HUES6 (cell line): Measurements from ENCODE around the gene IRAK3.
"Not testable (repeated sequence)": the region's sequence is repeated elsewhere in the genome, so short reads cannot be mapped to it uniquely, and the experiment has no call there.

Source experiments
- H3K27ac ChIP-seq: 2 replicates; pipeline ENCODE4 v1.7.0; 2013; ENCODE audit warnings: low read depth, mild to moderate bottlenecking, low read length, inconsistent platforms
- H3K27me3 ChIP-seq: 2 replicates; pipeline ENCODE4 v1.6.1; 2013; ENCODE audit warnings: low read length; ENCODE audit not compliant: control insufficient read depth, insufficient read depth
- H3K36me3 ChIP-seq: 2 replicates; pipeline ENCODE4 v1.6.1; 2013; ENCODE audit warnings: low read length; ENCODE audit not compliant: control insufficient read depth, insufficient read depth
- H3K4me1 ChIP-seq: 2 replicates; pipeline ENCODE4 v1.6.1; 2013; ENCODE audit warnings: low read length; ENCODE audit not compliant: control insufficient read depth, insufficient read depth
- H3K4me3 ChIP-seq: 2 replicates; pipeline ENCODE4 v1.5.1; 2013; ENCODE audit warnings: low read depth, low read length
- H3K9ac ChIP-seq: one replicate; pipeline ENCODE4 v1.6.1; 2013; ENCODE audit warnings: mild to moderate bottlenecking, low read length
- H3K9me3 ChIP-seq: 2 replicates; pipeline ENCODE4 v1.6.1; 2013; ENCODE audit warnings: low read depth, low read length; ENCODE audit not compliant: control insufficient read depth, insufficient read depth

The IRAK3 gene

DNA sequence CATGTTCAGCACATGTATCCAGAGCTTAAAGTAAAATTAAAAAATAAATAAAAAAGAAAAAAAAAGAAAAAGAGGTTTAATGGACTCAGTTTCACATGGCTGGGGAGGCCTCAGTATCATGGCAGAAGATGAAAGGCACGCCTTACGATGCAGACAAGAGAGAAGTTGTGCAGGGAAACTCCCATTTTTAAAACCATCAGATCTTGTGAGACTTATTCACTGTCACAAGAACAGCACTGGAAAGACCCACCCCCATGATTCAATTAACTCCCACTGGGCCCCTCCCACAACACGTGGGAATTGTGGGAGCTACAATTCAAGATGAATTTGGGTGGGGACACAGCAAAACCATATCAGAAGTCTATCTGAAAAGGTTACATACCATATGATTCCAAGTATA is 24.0 kb downstream of the IRAK3 start:
- not testable (repeated sequence) for H3K27me3 ChIP-seq, H3K9ac ChIP-seq, H3K36me3 ChIP-seq, H3K9me3 ChIP-seq, H3K4me3 ChIP-seq, H3K4me1 ChIP-seq, H3K27ac ChIP-seq

DNA sequence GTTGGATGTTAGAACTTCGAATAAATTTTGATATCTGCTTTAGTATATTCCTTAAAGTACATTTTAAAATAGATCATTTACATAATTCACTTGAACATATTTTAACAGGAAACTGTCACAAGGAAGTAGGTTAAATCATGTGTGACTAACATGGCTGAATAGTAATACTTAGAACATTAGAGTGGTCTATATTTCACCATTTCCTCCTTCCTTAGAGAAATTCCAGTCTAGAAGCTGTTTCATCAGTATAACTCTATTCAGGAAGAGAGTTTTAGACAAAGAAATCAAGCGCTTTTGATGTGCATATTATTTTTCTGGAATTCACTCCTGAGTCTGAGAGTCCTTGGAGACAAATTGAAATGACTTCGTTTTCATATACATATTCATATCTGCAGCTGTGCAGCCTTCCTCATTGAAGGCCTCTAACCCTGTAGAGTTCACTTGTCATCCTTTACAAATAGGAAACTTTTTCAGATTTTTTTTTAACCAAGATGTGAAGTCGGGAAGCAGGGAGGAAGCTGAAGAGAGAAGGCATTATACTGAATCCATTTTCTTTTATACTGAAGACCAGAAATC is 28.4 kb downstream of the IRAK3 start:
- Histone ChIP-seq H3K9ac (no peak overlapping the region), H3K36me3 (no peaks in the 10 kb centered on the region), H3K27me3 (no peaks in the 10 kb centered on the region), H3K4me3 (no peak overlapping the region), H3K9me3 (peaks cover 19% of the 10 kb centered on the region), H3K27ac (no peak overlapping the region), H3K4me1 (no peaks in the 10 kb centered on the region)

DNA sequence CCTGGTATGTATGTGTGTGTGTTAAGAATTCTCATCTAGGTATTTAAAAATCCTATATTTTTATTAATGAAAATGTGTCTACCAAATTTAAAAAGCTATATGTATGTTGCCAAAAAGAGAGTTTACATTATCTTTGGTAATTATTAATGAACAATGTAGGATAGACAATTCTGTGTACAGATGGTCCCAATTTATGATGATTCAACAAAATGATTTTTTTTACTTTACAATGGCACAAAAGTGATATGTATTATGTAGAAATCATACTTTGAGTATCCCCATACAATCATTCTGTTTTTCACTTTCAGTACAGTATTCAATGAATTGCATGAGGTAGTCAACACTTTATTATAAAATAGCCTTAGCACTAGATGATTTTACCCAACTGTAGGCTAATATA is 39.4 kb downstream of the IRAK3 start:
- Histone ChIP-seq H3K9me3 (no peaks in the 10 kb centered on the region), H3K4me1 (no peaks in the 10 kb centered on the region), H3K27me3 (no peaks in the 10 kb centered on the region), H3K9ac (no peak overlapping the region), H3K4me3 (no peak overlapping the region), H3K36me3 (no peaks in the 10 kb centered on the region), H3K27ac (no peak overlapping the region)

DNA sequence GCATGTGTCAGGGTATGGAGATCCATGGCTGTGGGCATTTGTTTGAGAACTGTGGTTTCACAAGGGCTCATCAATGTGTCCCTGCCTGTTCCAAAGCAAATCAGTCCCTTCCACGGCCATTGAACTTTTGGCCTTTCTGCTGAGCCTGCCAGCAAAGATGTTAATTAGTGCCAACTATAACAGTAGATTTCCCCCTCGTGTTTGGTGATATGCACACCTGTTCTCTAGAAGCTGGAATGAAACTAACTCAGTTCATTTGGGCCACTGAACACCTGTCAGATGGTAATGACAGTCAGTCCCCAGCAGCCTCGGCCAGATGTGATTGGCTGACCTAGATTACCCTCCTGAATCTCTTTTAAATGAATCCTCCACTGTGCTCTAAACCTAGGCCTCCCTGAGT is 43.2 kb downstream of the IRAK3 start:
- Histone ChIP-seq H3K9me3 (no peaks in the 10 kb centered on the region), H3K27ac (no peak overlapping the region), H3K4me3 (no peak overlapping the region), H3K36me3 (no peaks in the 10 kb centered on the region), H3K4me1 (no peaks in the 10 kb centered on the region), H3K27me3 (peaks cover 5% of the 10 kb centered on the region; the same call in 1 of the 2 replicates), H3K9ac (no peak overlapping the region)

DNA sequence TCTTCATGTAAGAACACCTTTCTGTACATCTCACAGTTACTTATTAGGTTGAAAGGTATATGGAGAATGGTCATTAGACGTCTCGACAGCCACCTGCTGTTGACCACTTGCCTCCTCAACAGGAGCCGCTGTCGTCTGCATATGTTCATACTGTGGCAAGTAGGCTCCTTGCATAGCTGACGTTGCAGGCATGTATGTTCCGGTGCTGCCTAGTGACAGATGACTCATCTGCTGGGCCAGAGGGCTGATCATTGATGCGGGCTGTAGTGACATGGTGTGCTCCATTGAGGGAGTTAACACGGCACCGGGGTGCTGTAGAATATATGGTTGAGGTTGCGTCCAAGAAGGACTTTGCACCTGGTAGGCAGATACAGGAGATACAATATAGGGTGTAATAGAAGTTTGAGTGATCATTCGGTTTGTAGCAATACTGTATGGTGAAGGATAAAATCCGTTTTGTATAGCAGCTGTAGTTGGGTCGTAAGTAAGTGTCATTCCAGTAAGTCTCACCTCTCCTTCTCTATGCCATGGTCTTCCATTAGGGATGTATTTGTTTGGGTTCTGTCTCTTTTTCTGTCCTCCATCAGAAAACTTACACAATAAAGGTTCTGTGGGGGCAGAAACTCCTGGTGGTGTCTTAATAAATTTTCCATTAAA is 45.2 kb downstream of the IRAK3 start:
- H3K9me3 ChIP-seq, H3K27me3 ChIP-seq, H3K27ac ChIP-seq, H3K36me3 ChIP-seq, H3K9ac ChIP-seq, H3K4me3 ChIP-seq: not testable (repeated sequence)
- peaks cover 11% of the 10 kb centered on the region for H3K4me1 ChIP-seq

DNA sequence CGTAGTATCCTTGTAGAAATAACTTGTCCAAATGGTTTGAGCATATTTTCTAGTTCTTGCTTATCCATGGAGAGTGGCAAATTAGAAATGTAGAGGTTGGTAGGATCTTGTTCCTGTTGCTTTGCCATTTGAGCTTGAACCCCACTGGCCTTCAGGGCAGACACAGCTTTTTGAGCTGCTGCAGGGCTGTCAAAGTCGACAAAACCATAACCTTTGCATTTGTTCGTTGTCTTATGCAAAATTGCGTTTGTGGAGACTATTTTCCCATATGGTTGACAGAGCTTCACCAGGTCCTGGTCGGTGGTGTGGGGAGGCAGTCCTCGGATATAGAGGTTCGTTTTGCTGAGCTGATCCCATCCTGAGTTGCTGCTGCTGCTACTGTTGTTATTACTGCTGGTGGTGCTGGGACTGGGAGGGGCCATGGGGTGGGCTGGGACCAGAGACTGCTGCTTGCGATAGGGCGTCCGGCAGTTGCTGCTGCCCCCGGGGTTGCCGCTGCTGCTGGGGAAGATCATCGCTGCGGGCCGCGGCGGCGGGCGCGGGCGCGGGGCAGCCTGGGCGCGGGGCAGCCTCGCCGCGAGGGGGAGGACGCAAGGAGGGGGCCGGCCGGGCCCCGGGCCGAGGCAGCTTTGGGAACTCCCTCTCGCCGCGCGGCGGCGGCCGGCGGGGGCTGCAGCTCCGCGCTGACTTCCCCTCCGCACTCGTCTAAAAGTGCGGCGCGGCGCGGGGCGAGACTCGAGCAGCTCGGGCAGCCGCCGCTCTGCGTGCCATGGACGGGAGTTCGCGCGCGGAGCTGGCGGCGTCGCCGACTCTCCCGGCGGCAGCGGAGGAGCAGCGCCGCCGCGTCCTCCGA is 46.0 kb downstream of the IRAK3 start:
- Histone ChIP-seq H3K9ac (peak overlapping the region; percentile 33), H3K4me1 (peaks cover 19% of the 10 kb centered on the region), H3K4me3 (peak overlapping the region; percentile 63)
- not testable (repeated sequence) for H3K27me3 ChIP-seq, H3K27ac ChIP-seq, H3K36me3 ChIP-seq, H3K9me3 ChIP-seq

DNA sequence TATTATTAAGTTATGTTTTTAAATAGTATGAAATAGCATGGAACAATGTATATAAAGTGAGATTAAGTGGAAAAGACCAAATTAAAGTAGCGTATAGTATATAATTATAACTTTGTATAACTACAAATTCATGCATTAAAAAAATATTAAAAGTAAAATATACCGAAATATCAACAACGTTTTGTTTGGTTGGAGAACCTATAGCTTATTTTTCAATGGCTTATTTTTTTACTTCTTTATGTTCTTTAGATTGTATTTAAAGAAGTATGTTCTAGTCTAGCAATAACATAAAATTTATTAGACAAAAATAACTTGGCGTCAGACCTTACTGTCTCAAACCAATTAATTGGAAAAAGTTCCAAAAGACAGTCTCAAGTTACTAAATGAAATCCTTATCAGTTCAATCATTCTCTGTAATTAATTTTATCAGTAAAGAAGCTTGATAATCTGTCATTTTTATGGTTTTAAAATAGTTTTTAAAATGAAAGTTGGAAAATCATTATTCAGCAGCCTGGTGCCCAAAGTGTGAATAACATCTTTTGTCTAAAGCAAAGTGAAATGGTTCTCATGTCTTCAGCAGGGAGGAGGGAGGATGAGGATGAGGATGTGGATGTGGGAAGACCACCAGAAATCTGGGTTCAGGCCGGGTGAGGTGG is 46.7 kb downstream of the IRAK3 start:
- H3K4me1 ChIP-seq = peaks cover 20% of the 10 kb centered on the region
- no peaks in the 10 kb centered on the region for H3K36me3 ChIP-seq
- peak overlapping the region; percentile 13 for H3K9ac ChIP-seq
- peaks cover 5% of the 10 kb centered on the region; the same call in 1 of the 2 replicates for H3K27me3 ChIP-seq
- H3K9me3 ChIP-seq = no peaks in the 10 kb centered on the region
- H3K4me3 ChIP-seq = peak overlapping the region; percentile 63
- no peak overlapping the region for H3K27ac ChIP-seq

DNA sequence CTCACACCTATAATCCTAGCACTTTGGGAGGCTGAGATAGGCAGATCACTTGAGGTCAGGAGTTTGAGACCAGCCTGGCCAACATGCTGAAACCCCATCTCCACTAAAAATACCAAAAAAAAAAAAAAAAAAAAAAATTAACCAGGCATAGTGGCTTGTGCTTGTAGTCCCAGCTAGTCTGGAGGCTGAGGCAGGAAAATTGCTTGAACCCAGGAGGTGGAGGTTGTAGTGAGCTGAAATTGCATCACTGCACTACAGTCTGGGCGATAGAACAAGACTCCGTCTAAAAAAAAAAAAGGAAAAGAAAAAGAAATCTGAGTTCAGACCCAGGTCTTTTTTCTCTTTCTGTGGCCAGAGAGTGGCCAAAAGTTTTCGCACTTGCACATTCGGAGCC is 47.3 kb downstream of the IRAK3 start:
- not testable (repeated sequence) for H3K9me3 ChIP-seq, H3K36me3 ChIP-seq, H3K4me3 ChIP-seq, H3K27me3 ChIP-seq, H3K27ac ChIP-seq, H3K9ac ChIP-seq
- H3K4me1 ChIP-seq = peaks cover 20% of the 10 kb centered on the region

DNA sequence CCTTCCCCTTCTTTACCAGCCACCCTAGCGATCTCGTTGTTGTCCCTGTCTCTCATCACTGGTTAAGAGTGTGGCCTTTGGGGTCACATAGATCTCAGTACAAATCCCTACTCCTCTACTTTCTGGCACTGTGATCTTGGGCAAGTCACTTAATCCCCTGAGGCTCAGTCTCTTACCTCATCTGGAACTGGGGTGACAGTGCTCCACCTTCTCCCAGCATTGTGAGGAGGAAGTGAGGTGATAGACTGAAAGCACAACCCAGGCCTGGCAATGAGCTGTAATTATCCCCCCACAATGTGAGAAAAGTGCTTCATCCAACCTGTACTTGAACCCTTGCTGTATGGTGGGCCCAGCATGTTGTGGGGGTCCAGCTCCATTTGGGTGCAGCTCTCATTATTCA is 48.0 kb downstream of the IRAK3 start:
- no peak overlapping the region for H3K27ac ChIP-seq

DNA sequence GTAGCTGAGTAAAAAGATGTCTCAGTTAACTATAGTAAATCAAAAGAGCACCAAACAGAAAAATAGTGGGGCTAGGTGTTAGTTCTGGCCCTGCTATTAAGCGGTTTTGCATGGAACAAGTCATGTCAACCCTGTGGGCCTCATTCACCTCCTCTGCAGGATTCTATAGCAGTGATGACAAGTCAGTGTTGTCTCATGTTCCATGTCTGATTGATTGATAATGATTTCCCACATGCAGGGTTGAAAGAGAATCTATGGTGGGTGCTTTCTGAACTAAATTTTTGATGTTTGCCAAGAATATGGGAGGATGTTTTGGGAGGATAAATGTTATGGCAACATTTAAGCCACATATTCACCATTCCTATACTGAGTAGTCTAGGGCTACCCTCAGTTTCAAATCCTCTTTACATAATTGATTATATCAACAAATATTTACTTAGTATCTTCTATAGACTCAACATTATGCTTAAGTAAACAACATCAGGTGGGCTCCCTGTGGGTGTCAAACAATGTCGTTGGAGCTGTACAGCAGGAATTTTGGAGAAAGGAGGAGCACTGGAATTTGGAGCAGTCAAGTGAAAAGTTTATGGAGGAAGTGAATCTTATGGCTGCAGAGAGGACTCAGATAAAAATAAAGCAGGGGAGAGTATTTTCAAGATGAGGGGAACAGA is 48.6 kb downstream of the IRAK3 start:
- peaks cover 5% of the 10 kb centered on the region; the same call in 1 of the 2 replicates for H3K27me3 ChIP-seq
- no peak overlapping the region for H3K4me3 ChIP-seq
- H3K36me3 ChIP-seq = no peaks in the 10 kb centered on the region
- H3K9me3 ChIP-seq = no peaks in the 10 kb centered on the region
- H3K4me1 ChIP-seq = peaks cover 20% of the 10 kb centered on the region
- no peak overlapping the region for H3K27ac ChIP-seq
- H3K9ac ChIP-seq = no peak overlapping the region

More for the DNA sequence above, 48.0 kb downstream of the IRAK3 start:
- peaks cover 20% of the 10 kb centered on the region for H3K4me1 ChIP-seq
- H3K27me3 ChIP-seq = peaks cover 5% of the 10 kb centered on the region; the same call in 1 of the 2 replicates
- H3K9ac ChIP-seq = no peak overlapping the region
- no peak overlapping the region for H3K4me3 ChIP-seq
- H3K9me3 ChIP-seq = no peaks in the 10 kb centered on the region
- no peaks in the 10 kb centered on the region for H3K36me3 ChIP-seq
